DND-41 (cell line): Measurements from ENCODE around the gene FRMD8.

Experiments
- CTCF ChIP-seq: IDR thresholded peaks from 2 replicates; pipeline ENCODE4 v1.5.1; 2012; ENCODE audit warnings: borderline replicate concordance, low read length, moderate library complexity, mild to moderate bottlenecking; ENCODE audit not compliant: poor library complexity, severe bottlenecking; ENCODE audit errors: extremely low read depth
- EZH2 ChIP-seq: IDR thresholded peaks from 3 replicates; pipeline ENCODE4 v1.6.1; 2012; ENCODE audit warnings: borderline replicate concordance, low read depth, mild to moderate bottlenecking, moderate library complexity, low read length, inconsistent platforms; ENCODE audit not compliant: severe bottlenecking

GRCh38 chr11:65386307-65387140 lies at the start of gene FRMD8:
- TF ChIP-seq CTCF (no peak), EZH2 (no peak)
